GM18873 (cell line): ENCODE measurements around the gene KCNJ10.

ENCODE experiments used
- ATAC-seq: cut with Tn5 transposase; IDR thresholded peaks from one replicate; pipeline ENCODE4 v1.9.1; 2021; ENCODE audit warnings: mild to moderate bottlenecking, moderate library complexity, moderate number of reproducible peaks; ENCODE audit not compliant: unreplicated experiment, low FRiP score

The KCNJ10 gene

DNA sequence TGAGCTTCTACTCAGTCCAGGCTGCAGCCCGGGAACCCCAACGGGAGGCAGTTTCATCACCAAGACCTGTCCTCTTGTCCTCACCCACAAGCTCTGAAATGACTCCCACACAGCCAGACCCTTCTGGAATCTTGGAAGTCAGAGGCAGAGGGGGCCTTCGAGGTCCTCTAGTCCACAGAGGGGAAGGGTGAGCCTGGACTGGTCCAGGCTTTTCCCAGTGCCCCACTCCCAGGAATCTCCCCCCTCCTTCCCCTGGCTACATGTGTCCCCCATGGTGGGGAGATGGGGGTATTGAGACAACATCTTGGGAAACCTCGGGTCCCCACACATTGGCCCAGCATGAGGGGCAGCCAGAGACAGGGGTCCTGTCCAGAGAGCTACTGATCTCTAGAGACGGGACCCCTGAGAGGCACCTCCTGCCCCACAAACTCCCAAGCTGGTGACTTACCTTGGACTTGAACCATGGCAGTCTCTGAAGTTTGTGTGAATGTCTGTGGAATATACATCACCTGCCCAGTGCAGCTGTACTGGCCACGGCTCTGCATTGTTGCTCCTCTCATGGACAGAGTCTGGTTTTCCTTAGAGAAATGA is 96.5 kb downstream of the KCNJ10 start:
- ATAC-seq = no peak

DNA sequence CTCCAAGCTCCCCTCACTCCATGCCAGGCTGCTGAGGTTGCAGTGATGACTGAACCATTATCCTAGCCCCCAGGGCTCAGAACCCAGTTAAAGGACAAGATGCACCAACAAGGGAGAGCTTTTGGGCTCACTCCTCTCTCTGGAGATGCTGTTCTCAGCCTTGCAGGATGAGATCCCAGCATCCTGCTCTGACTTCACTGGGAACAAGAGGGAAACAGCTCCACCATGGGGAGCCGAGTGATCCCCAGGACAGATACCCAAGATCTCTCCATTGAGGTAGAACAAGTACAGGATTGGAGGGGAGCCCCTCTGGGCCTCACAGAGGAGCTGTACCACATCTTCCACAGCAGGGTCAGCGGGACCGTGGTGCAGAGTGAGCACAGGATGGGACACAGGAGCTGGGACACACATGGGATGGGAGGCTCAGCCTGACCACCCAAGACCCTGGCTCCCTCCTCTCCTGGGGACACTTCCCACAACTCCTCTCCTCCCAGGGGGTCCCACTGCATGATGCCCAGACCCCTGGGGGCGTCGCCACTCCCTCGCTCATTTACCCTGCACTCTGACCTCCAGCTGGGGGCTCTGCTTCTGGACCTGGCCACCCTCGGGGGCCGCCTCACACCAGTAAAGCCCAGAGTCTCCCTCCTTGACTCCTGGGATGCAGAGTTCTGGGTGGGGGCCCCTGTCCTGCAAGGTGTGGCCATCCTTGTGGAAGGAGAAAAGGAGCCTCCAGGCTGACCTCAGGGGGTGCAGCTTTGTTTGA is 97.3 kb downstream of the KCNJ10 start:
- ATAC-seq = no peak

DNA sequence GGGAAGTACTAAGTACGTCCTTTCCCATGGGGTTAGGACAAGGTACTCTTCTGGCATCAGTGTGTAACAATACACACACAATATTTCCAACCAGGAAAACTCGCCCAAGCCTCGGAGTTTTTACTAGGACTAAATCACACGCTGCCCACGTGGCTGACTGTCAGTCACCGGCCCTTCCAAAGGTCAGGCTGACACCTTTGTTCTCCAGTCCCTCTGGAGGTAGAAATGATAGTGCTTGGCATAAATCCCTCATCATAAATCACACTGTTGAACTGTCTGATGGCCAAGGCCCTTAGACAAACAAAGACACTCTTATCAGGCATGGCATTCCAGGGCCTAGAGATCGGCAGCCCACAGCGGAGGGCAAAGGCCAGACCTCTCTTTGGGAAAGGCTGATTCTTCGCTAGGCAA is 99.0 kb downstream of the KCNJ10 start:
- ATAC-seq = no peak

DNA sequence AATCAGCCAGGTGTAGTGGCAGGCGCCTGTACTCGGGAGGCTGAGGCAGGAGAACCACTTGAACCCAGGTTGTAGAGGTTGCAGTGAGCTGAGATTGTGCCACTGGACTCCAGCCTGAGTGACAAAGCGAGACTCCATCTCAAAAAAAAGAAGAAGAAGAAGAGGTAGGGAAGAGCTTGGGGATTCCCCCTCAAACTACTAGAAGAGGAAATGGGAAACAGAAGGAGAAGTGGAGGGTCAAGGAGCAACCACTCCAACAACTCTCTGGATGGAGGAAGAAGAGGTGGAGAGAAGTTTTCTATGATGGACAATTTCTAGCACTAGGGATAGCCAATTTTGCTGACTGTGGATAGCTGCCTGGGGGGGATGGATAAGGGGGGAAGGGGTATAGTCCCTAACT is 101.1 kb downstream of the KCNJ10 start:
- ATAC-seq = no peak

DNA sequence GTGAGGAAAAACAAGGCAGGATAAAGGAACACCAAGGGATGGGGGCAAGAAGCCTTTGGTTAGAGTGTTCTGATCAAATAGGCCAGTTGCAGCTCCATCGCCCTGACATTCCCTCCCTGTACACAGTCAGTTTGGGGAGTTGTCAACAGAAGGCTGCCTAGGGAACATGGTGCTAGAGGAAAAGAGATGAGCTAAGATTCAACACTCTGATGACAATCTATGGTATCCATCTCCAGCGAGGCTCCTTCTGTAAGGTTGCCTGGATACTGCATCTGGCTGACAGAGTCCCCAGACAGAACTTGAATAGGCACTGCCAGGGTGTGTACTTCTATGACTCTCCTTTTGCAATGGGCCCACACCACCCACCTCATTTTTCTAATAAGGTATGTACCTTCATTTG is 104.7 kb downstream of the KCNJ10 start:
- no peak for ATAC-seq

DNA sequence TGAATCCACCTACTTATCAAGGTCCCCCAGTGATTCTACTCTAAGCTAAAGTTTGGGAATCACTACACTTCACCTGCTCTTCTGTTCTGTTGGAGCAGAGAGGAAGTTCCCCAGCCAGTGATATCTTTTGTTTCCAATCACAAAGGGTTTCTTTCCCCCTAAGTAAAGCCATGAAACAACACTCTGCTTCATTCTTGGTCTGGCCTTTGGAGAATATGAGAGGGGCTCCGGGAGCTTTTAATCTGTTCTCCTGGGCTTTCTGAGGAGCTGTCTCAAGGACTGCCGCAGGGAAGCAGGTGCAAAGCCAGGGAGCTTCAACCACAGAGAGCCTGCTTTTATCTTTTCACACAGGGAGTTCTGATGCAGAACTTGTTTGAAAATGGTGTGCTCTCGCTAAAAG is 105.8 kb downstream of the KCNJ10 start:
- ATAC-seq = no peak

DNA sequence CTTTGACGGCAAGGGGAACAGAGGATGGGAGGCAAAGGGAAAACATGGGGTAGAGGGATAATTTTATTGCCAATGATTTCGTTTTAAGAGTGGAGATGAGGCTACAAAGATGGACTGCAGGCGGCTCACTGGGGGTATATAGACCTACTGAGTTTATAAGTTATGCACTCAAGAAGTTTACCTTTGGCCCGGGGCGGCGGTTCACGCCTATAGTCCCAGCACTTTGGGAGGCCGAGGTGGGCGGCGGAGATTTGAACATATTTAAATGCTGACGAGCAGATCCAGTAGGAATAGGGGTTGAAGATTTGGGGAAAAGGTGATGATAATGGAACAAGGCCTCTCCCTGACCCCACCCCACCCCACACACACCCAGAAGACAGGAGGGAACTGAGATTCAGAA is 107.8 kb downstream of the KCNJ10 start:
- ATAC-seq = no peak

DNA sequence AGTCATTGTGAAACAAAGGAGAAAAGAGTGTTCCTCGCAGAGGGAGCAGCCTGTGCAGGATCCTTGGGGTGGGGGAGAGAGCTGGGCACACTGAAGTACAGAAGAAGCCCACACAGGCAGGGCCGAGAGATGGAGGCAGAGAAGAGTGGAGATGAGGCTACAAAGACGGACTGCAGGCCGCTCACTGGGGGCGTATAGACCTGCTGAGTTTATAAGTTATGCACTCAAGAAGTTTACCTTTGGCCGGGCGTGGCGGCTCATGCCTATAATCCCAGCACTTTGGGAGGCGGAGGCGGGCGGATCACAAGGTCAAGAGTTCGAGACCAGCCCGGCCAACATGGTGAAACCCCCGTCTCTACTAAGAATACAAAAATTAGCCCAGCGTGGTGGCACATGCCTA is 108.3 kb downstream of the KCNJ10 start:
- no peak for ATAC-seq

DNA sequence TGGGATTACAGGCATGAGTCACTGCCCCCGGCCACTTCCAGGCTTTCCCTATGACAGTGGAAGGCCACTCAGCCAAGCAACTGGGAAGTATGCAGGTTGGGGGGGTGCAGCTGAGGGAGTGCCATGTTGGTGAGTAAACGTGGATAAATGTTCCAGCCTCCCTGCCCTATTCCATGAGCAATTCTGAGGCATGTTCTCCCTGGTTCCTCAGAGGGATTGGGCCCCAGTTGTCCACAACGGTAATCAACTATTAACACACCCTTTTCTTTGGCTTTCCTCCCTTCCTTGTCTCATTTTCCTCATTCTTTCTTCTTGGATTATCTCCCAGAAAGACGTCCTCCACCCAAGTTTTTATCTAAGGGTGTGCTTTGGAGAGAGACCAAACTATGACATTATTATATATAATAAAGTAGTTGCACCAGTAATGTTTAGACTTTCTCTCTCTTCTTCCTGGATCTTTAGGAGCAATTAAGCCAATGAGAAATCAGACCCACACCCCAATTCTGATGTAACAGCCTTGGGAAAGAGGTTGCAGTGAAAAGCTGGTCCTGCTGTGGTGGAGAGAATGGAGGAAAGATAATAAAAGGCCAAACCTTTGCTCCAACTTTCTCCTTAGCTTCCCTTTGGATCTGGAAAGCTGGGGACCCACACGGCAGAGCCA is 109.1 kb downstream of the KCNJ10 start:
- no peak for ATAC-seq

DNA sequence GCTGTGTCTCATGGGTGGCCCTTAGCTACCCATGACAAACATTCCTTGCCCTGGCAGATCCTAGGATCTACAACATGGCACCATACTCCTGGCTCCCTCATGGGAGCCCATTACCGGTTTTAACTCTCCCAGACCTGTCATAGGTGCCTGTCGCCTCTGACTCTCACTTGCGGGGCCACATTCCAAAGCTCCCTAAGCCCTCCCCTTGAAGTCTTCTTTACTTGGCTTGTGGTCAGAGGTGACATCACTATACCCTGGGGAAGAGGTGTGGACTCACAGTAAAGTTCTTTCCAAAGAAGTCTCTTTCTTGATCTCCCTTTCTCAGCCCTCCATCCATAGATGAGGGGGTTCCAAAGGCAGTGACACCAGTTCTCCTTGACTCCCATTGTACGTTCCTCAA is 110.5 kb downstream of the KCNJ10 start:
- ATAC-seq = no peak

DNA sequence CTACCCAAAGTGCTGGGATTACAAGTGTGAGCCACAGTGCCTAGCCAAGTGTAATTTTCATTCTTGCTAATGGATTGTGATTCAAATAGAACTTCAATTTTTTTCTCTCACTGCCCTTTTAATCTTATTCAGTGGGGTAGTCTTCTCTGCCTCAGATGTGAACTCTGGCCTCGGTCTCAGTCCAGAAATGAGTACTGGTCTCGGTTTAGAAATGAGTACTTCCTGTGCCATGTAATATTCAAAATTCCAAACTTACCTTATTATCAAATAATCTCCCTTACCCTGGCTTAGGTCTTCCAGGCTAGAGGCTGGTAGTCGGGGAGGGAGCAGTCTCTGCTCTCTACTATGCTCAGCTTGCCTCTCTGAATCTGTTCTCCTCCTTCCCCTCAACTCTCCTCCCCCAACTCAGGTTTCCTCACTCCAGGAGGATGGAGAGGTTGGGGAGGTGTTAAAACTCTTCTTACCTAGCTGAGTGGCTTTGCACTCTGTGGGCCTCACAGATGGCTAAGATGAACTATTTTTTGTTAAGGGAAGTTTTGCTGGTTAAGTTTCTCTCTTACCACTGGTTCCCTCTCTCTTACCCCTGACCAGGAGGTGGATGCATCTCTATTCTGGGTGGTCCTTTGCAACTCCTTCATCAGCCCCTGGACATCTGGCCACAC is 111.1 kb downstream of the KCNJ10 start:
- ATAC-seq = no peak

DNA sequence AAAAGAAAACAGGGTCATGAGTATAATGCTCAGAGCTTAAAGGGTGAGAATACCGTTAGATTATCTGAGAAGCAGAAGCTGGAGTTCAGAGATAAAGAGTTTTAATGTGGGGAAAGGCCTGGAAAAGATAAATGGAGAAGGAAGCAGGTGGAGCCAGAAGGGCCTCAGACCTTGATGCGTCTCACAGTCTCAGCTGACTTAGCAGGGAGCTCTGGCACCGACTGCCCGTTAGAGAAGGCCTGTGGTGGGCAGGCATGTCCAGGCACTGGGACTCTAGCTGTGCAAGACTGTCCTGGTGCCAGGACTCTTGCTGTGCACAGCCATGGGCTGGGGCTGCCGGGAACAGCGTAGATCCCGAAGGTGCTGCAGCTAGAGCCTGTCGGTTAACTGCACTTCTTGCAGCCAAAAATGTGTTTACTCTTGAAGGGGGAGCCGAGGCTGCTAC is 112.1 kb downstream of the KCNJ10 start:
- no peak for ATAC-seq

DNA sequence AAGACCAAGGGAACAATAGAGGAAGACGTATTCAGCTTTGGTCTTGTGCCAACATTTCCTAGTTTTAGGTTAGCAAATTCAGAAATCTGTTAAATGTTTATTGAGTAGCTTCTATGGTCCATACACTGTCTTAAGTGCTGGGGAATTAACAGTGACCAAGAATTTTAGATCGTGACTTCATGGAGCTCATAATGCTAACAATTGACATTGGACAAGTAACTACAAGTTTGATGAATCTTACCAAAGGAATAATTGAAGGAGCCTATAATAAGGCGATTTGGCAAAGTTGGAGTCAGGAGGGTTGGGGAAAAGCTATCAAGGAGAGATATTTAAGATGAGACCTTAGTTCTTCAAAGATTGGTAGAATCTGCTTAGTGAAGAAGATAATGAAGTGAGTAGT is 114.5 kb downstream of the KCNJ10 start:
- no peak for ATAC-seq

DNA sequence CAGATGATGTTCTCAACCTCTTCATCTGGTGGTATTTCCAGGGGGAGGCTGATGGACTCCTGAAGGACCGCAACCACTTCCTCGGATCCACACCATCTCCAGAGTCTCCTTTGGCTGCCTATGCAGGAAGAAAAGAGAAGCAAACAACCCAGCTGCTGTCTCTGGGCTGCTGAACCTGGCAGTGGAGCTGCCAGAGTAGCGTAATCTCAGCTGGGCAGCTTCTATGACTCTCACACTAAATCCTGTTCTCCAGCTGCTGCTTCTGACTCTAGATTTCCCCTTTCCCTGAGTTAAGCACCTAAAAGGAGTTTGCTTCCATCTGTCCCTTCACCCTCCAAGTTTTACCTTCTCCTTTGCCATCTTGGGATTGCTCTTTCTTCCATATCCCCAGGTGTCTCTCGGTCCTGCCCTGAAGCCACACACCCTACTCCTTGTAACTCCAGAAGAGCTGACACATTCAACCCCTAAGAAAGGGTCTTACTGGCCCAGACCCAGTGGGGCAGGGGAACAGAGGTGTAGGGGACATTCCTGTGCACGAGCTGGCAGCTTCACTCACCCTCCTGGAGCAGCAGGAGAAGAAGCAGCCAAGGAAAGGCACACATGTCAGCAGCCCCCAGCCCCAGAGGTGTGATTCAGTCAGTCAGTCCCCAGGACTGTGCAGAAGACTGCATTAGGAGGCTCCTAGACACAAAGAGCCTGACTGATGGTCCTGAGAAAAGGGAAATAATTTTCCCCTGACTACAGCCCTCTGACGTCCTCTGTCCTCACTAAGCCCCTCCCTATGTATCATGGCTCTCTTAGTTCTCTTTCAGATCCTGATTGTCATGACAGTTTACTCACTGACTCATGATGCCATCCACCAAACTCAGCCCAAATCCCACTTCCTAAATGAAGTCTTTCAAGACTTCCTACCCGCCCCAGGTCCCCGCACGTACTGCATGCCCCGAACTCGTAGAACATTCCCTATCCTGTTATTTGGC is 116.1 kb downstream of the KCNJ10 start, which contains the start of gene SLAMF9:
Gene SLAMF9 (minus strand): TSS at position 702 of the 980 bp plus-strand sequence. CDS start 100 bp downstream, at position 602.
- ATAC-seq = no peak

DNA sequence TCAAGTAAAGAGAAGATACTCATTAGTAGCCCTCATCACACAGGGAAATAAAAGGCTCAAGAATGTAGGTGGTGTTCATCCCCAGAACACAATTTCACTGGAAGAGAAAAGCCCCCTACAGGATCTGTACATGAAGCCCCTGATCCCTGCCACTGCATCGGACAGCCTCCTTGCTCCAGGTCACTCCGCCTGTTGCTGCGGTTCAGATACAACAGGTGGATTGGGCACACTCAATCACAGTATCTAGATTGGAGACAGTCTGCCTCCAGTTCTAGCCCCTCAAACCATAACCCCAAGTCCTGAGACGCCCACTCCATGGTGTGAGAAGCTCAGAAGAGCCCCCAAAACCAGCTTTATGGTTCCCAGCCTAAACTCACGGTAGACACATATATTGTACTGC is 117.0 kb downstream of the KCNJ10 start:
- no peak for ATAC-seq

DNA sequence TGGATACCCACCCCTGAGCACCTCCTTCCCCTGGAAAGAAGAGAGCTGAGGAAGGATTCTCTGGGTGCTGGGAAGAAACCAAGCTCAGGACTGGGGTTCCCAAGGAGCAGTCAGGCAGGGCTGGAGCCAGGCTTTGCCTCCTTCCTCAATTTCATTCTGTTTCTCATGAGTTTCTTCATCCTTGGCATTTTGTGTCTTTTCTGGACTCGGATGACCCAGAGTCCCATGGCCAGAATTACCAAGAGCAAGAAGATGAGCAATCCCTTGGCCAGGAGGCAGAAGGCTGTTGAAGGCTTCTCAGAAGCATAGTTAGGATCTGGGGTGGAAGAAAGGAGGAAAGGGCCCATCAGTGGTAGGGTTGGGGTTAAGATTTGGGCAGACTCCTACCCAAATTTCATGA is 118.4 kb downstream of the KCNJ10 start:
- no peak for ATAC-seq

DNA sequence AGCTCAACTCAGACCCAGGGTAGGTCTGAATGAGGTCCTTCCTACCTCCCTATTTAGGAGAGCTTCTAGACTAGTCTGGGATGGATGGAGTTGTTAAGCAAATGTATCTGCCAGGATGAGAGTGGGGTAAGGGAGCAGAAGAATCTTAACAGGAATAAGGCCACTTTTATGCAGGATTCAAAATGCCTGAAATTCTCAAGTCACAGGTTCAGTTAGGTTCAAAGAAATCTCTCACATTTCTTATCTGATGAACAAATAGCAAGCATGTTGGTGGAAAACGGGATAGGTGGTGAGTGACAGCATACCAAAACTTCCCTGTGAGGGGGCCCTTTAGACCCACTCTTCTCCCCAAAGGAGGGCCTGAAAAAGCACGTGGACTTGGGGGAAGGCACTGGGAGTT is 118.9 kb downstream of the KCNJ10 start:
- ATAC-seq = no peak

DNA sequence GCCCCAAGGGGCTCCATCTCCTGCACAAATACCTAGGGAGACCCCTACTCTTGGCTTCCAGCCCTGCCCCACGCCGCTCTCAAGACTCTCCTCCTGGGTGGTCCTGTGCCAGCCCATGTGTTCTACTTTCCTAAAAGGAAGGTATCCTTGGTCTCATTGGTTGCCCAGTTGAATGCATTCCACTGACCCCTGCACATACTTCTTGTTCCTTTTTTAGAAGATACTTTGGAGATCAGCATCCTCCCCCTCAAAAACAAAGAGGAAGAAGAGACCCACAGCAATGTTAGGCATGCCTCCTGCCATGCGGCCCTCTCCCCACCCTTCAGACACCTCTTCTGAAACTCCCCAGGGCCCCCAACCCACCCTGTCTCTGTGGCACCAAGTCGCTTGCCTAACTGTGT is 120.0 kb downstream of the KCNJ10 start:
- no peak for ATAC-seq

DNA sequence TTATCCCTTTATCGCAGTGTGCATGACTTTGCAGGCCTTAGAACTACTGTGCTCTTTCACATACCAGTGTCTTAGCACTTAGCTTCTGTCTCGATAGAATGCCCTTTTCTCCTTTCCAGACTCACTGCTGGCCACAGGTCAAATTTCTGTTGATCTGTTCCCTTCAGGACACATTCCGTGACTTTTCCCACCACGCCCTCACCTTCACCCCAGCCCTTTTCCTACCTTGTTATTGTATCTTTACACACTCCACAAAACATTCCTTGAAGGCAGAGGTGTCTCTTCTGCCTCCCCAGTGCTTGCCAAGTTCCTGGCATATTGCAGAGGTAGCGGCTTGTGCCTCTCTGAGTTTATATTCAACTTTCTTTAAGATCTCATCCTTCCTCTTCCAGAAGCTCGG is 120.8 kb downstream of the KCNJ10 start:
- no peak for ATAC-seq
